Astrocyte (in vitro differentiated cells and primary cell): ENCODE results near the gene SPG11.

Experiments
- CTCF ChIP-seq: IDR thresholded peaks from 2 replicates; pipeline ENCODE4 v1.5.1; 2011; ENCODE audit warnings: low read depth, mild to moderate bottlenecking, inconsistent platforms, low read length, moderate library complexity; ENCODE audit not compliant: insufficient read depth
- EZH2 ChIP-seq: IDR thresholded peaks from 2 replicates; pipeline ENCODE4 v1.6.1; 2012; ENCODE audit warnings: mild to moderate bottlenecking, low read length, inconsistent platforms; ENCODE audit not compliant: insufficient read depth

- TF ChIP-seq CTCF (no peak), EZH2 (no peak)
Observed at GRCh38 chr15:44656913-44657312, 6.5 kb downstream of the SPG11 start.
